Measurements from ENCODE around the gene GNB5.
"Not testable (repeated sequence)": the region's sequence is repeated elsewhere in the genome, so short reads cannot be mapped to it uniquely, and the experiment has no call there.

GNB5 gene

DNA sequence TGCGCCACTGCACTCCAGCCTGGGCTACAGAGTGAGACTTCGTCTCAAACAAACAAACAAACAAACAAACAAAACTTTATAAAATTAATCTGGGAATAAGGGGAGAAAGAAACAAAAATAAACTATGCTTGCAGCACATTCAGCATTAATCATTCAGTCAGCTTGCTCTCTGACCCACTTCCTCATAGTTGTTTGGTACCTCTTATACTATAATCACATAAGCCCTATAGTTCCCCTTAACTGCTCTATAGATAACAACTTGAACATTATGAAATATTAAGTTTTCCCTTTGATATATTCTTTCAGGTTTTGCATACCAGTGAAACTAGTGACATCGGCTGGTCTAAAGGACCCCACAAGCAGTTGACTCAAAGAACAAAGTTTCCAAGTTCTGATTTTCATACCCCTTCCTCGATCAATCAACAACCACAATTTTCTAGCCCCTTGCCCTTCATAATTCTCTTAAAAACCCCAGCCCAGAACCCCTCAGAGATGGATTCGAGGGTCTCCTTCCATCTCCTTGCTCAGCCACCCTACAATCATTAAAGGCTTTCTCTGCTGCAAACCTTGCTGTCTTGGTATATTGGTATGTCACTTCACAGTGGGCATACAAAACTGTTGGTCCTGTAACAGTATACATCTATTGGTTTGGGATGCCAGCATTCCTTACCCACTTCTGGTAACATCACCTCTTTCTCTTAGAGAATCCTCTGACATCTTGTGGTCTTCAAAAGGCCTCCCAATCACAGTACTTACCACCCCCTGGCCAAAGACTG lies 105.0 kb downstream of the GNB5 start:
- Histone ChIP-seq H3K18ac (ENCODE audit: low read length) (no peak overlapping the region), H2AK5ac (ENCODE audit: low read length) (no peak overlapping the region), H3K4me2 (ENCODE audit: low read length) (no peak overlapping the region), H3K4me1 (ENCODE audit: control insufficient read depth, low read depth, low read length) (no peaks in the 10 kb centered on the region), H3K23ac (ENCODE audit: low read length) (no peak overlapping the region), H3K56ac (ENCODE audit: low read length) (no peak overlapping the region), H3K4ac (ENCODE audit: low read depth, low read length) (no peak overlapping the region), H2BK120ac (ENCODE audit: low read depth, low read length) (no peak overlapping the region), H2BK5ac (ENCODE audit: low read length) (no peak overlapping the region), H2BK15ac (replicated peaks; ENCODE audit: low read depth) (no peak overlapping the region), H3K79me2 (ENCODE audit: control insufficient read depth, insufficient read depth, low read length) (no peaks in the 10 kb centered on the region), H3K9ac (ENCODE audit: low read length) (no peak overlapping the region), H3K79me1 (ENCODE audit: low read length) (no peaks in the 10 kb centered on the region), H3K4me3 (ENCODE audit: low read length) (no peak overlapping the region), H3K36me3 (ENCODE audit: control insufficient read depth, insufficient read depth, low read length) (no peaks in the 10 kb centered on the region), H3K27ac (ENCODE audit: low read depth, low read length) (no peak overlapping the region), H3K27me3 (ENCODE audit: insufficient read depth, low read length, poor library complexity) (no peaks in the 10 kb centered on the region), H4K8ac (ENCODE audit: low read depth, low read length) (no peak overlapping the region), H4K5ac (ENCODE audit: low read length) (no peak overlapping the region)
- DNase-seq = no peak
- WGBS (ENCODE audit: extremely low coverage, insufficient coverage, low lambda C conversion rate) = no CpG with 5 or more reads among the region's 5 CpGs

- Histone ChIP-seq H3K27me3 (ENCODE audit: insufficient read depth, low read length, poor library complexity) (no peaks in the 10 kb centered on the region), H3K9ac (ENCODE audit: low read length) (no peak overlapping the region), H3K27ac (ENCODE audit: low read depth, low read length) (no peak overlapping the region), H3K4ac (ENCODE audit: low read depth, low read length) (no peak overlapping the region), H4K5ac (ENCODE audit: low read length) (no peak overlapping the region), H2BK15ac (replicated peaks; ENCODE audit: low read depth) (no peak overlapping the region), H2AK5ac (ENCODE audit: low read length) (no peak overlapping the region), H3K4me3 (ENCODE audit: low read length) (no peak overlapping the region), H2BK120ac (ENCODE audit: low read depth, low read length) (no peak overlapping the region), H3K18ac (ENCODE audit: low read length) (no peak overlapping the region), H3K4me2 (ENCODE audit: low read length) (no peak overlapping the region), H3K79me2 (ENCODE audit: control insufficient read depth, insufficient read depth, low read length) (no peaks in the 10 kb centered on the region), H3K23ac (ENCODE audit: low read length) (no peak overlapping the region), H3K36me3 (ENCODE audit: control insufficient read depth, insufficient read depth, low read length) (no peaks in the 10 kb centered on the region), H4K8ac (ENCODE audit: low read depth, low read length) (no peak overlapping the region), H3K79me1 (ENCODE audit: low read length) (no peaks in the 10 kb centered on the region), H3K4me1 (ENCODE audit: control insufficient read depth, low read depth, low read length) (no peaks in the 10 kb centered on the region), H2BK5ac (ENCODE audit: low read length) (no peak overlapping the region), H3K56ac (ENCODE audit: low read length) (no peak overlapping the region)
- no peak for DNase-seq
Observed at GRCh38 chr15:52085299-52085698, 105.9 kb downstream of the GNB5 start.

DNA sequence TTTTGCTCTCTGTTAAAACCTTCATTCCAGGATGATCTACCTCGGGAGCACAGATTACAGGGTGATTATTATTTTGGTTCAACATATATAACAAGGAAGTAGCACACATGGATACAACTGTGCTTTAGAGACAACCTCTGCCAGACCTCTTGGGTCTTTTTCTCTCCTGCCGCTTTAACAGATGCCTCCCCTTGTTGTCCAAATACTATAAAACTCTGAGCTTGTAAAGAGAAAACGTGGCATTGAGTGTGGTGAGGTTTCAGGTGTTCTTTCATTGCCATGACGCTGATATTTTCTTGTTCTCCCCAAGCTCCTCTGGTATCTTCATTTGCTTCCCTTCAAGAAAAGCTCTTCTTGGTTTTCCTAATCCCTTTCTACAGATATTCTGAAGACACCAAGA lies 107.6 kb downstream of the GNB5 start:
- Histone ChIP-seq H3K4ac (ENCODE audit: low read depth, low read length) (no peak overlapping the region), H3K18ac (ENCODE audit: low read length) (no peak overlapping the region), H4K5ac (ENCODE audit: low read length) (no peak overlapping the region), H3K36me3 (ENCODE audit: control insufficient read depth, insufficient read depth, low read length) (no peaks in the 10 kb centered on the region), H3K27ac (ENCODE audit: low read depth, low read length) (no peak overlapping the region), H3K4me1 (ENCODE audit: control insufficient read depth, low read depth, low read length) (no peaks in the 10 kb centered on the region), H2AK5ac (ENCODE audit: low read length) (no peak overlapping the region), H3K56ac (ENCODE audit: low read length) (no peak overlapping the region), H3K4me2 (ENCODE audit: low read length) (no peak overlapping the region), H3K79me1 (ENCODE audit: low read length) (no peaks in the 10 kb centered on the region), H3K23ac (ENCODE audit: low read length) (no peak overlapping the region), H4K8ac (ENCODE audit: low read depth, low read length) (no peak overlapping the region), H3K27me3 (ENCODE audit: insufficient read depth, low read length, poor library complexity) (no peaks in the 10 kb centered on the region), H3K79me2 (ENCODE audit: control insufficient read depth, insufficient read depth, low read length) (no peaks in the 10 kb centered on the region), H2BK5ac (ENCODE audit: low read length) (no peak overlapping the region), H3K4me3 (ENCODE audit: low read length) (no peak overlapping the region), H2BK120ac (ENCODE audit: low read depth, low read length) (no peak overlapping the region), H3K9ac (ENCODE audit: low read length) (no peak overlapping the region), H2BK15ac (replicated peaks; ENCODE audit: low read depth) (no peak overlapping the region)
- WGBS (ENCODE audit: extremely low coverage, insufficient coverage, low lambda C conversion rate) = no CpG with 5 or more reads among the region's 4 CpGs
- DNase-seq = no peak

- H4K5ac ChIP-seq (ENCODE audit: low read length); H3K4me3 ChIP-seq (ENCODE audit: low read length); H4K8ac ChIP-seq (ENCODE audit: low read depth, low read length); H3K36me3 ChIP-seq (ENCODE audit: control insufficient read depth, insufficient read depth, low read length); H3K18ac ChIP-seq (ENCODE audit: low read length); H3K4ac ChIP-seq (ENCODE audit: low read depth, low read length); H3K23ac ChIP-seq (ENCODE audit: low read length); H2BK15ac ChIP-seq (replicated peaks; ENCODE audit: low read depth); H3K56ac ChIP-seq (ENCODE audit: low read length); H3K27ac ChIP-seq (ENCODE audit: low read depth, low read length); H2BK5ac ChIP-seq (ENCODE audit: low read length); H3K79me2 ChIP-seq (ENCODE audit: control insufficient read depth, insufficient read depth, low read length); H3K9ac ChIP-seq (ENCODE audit: low read length); H3K27me3 ChIP-seq (ENCODE audit: insufficient read depth, low read length, poor library complexity); H3K4me1 ChIP-seq (ENCODE audit: control insufficient read depth, low read depth, low read length); H2BK120ac ChIP-seq (ENCODE audit: low read depth, low read length); H2AK5ac ChIP-seq (ENCODE audit: low read length); H3K79me1 ChIP-seq (ENCODE audit: low read length); DNase-seq; H3K4me2 ChIP-seq (ENCODE audit: low read length): not testable (repeated sequence)
- WGBS (ENCODE audit: extremely low coverage, insufficient coverage, low lambda C conversion rate) = no CpG with 5 or more reads among the region's 1 CpG
Observed at GRCh38 chr15:52083037-52083359, 108.2 kb downstream of the GNB5 start.

GRCh38 chr15:52082197-52083036 lies 108.8 kb downstream of the GNB5 start:
- H3K4ac ChIP-seq (ENCODE audit: low read depth, low read length) = no peak overlapping the region
- DNase-seq = no peak
- no peak overlapping the region for H3K18ac ChIP-seq (ENCODE audit: low read length)

More at GRCh38 chr15:52082197-52083036, 108.8 kb downstream of the GNB5 start:
- Histone ChIP-seq H3K79me1 (ENCODE audit: low read length) (no peaks in the 10 kb centered on the region), H2AK5ac (ENCODE audit: low read length) (no peak overlapping the region), H3K79me2 (ENCODE audit: control insufficient read depth, insufficient read depth, low read length) (no peaks in the 10 kb centered on the region), H2BK120ac (ENCODE audit: low read depth, low read length) (no peak overlapping the region), H2BK5ac (ENCODE audit: low read length) (no peak overlapping the region), H3K36me3 (ENCODE audit: control insufficient read depth, insufficient read depth, low read length) (no peaks in the 10 kb centered on the region), H2BK15ac (replicated peaks; ENCODE audit: low read depth) (no peak overlapping the region), H3K9ac (ENCODE audit: low read length) (no peak overlapping the region), H3K27me3 (ENCODE audit: insufficient read depth, low read length, poor library complexity) (no peaks in the 10 kb centered on the region), H4K5ac (ENCODE audit: low read length) (no peak overlapping the region), H3K27ac (ENCODE audit: low read depth, low read length) (no peak overlapping the region), H3K4me2 (ENCODE audit: low read length) (no peak overlapping the region), H3K56ac (ENCODE audit: low read length) (no peak overlapping the region), H4K8ac (ENCODE audit: low read depth, low read length) (no peak overlapping the region), H3K4me1 (ENCODE audit: control insufficient read depth, low read depth, low read length) (no peaks in the 10 kb centered on the region), H3K23ac (ENCODE audit: low read length) (no peak overlapping the region), H3K4me3 (ENCODE audit: low read length) (no peak overlapping the region)
- WGBS (ENCODE audit: extremely low coverage, insufficient coverage, low lambda C conversion rate) = no CpG with 5 or more reads among the region's 5 CpGs

Measured in mesendoderm (in vitro differentiated cells).